ENCODE results near the gene CRABP2. TPM values are rescaled to one million over a fixed set of nuclear protein-coding genes. Genes with fewer than 3 reads are reported as not detected.

Gene CRABP2
- total RNA-seq, 1 donor from 2014 or later = 29.5 TPM

GRCh38 chr1:156665539-156665938, 39.8 kb downstream of the CRABP2 start:
- no peak for TF ChIP-seq CTCF (IDR thresholded peaks at IDR 0.05; ENCODE audit: insufficient read depth, low read length, poor library complexity, severe bottlenecking)
- DNase-seq (ENCODE audit: low read depth) = no peak
- Histone ChIP-seq H3K27me3 (ENCODE audit: control insufficient read depth, insufficient read depth, low read length) (no peaks in the 10 kb centered on the region), H3K36me3 (ENCODE audit: control insufficient read depth, insufficient read depth, low read length) (no peaks in the 10 kb centered on the region), H3K4me3 (ENCODE audit: low read depth, low read length) (no peak overlapping the region)

GRCh38 chr1:156664767-156665411, 40.5 kb downstream of the CRABP2 start:
- H3K27me3 ChIP-seq (ENCODE audit: control insufficient read depth, insufficient read depth, low read length) = no peaks in the 10 kb centered on the region
- no peak for DNase-seq (ENCODE audit: low read depth)
- no peak for TF ChIP-seq CTCF (IDR thresholded peaks at IDR 0.05; ENCODE audit: insufficient read depth, low read length, poor library complexity, severe bottlenecking)
- no peak overlapping the region for H3K4me3 ChIP-seq (ENCODE audit: low read depth, low read length)
- H3K36me3 ChIP-seq (ENCODE audit: control insufficient read depth, insufficient read depth, low read length) = no peaks in the 10 kb centered on the region

- no peaks in the 10 kb centered on the region for H3K27me3 ChIP-seq (ENCODE audit: control insufficient read depth, insufficient read depth, low read length)
- DNase-seq (ENCODE audit: low read depth) = no peak
- no peak overlapping the region for H3K4me3 ChIP-seq (ENCODE audit: low read depth, low read length)
- no peak for TF ChIP-seq CTCF (IDR thresholded peaks at IDR 0.05; ENCODE audit: insufficient read depth, low read length, poor library complexity, severe bottlenecking)
- no peaks in the 10 kb centered on the region for H3K36me3 ChIP-seq (ENCODE audit: control insufficient read depth, insufficient read depth, low read length)
These were observed 41.2 kb downstream of the CRABP2 start for GRCh38 chr1:156664046-156664766.

GRCh38 chr1:156663178-156663577, 42.2 kb downstream of the CRABP2 start:
- no peak for DNase-seq (ENCODE audit: low read depth)

GRCh38 chr1:156662800-156663055, 42.7 kb downstream of the CRABP2 start:
- no peak for DNase-seq (ENCODE audit: low read depth)
- no peak for TF ChIP-seq CTCF (IDR thresholded peaks at IDR 0.05; ENCODE audit: insufficient read depth, low read length, poor library complexity, severe bottlenecking)
- no peak overlapping the region for H3K4me3 ChIP-seq (ENCODE audit: low read depth, low read length)
- no peaks in the 10 kb centered on the region for H3K36me3 ChIP-seq (ENCODE audit: control insufficient read depth, insufficient read depth, low read length)
- no peaks in the 10 kb centered on the region for H3K27me3 ChIP-seq (ENCODE audit: control insufficient read depth, insufficient read depth, low read length)

More at GRCh38 chr1:156663178-156663577, 42.2 kb downstream of the CRABP2 start:
- TF ChIP-seq CTCF (IDR thresholded peaks at IDR 0.05; ENCODE audit: insufficient read depth, low read length, poor library complexity, severe bottlenecking) = no peak
- Histone ChIP-seq H3K36me3 (ENCODE audit: control insufficient read depth, insufficient read depth, low read length) (no peaks in the 10 kb centered on the region), H3K4me3 (ENCODE audit: low read depth, low read length) (no peak overlapping the region), H3K27me3 (ENCODE audit: control insufficient read depth, insufficient read depth, low read length) (no peaks in the 10 kb centered on the region)
